H9 (cell line): Measurements from ENCODE around the gene SEL1L. TPM values are rescaled to one million over a fixed set of nuclear protein-coding genes. Genes with fewer than 3 reads are reported as not detected.

Source experiments
- DNase-seq: peaks from one replicate; pipeline ENCODE4 v3.0.0-alpha.2; 2017
- H2AFZ ChIP-seq: one replicate; pipeline ENCODE4 v1.6.1; 2013; ENCODE audit warnings: mild to moderate bottlenecking, low read length, control low read depth, moderate library complexity
- H2AK5ac ChIP-seq: 2 replicates; pipeline ENCODE4 v1.6.1; 2013; ENCODE audit warnings: low read length, control low read depth, mixed read lengths; ENCODE audit not compliant: insufficient read length
- H2BK120ac ChIP-seq: one replicate; pipeline ENCODE4 v1.6.1; 2013; ENCODE audit warnings: low read depth, mild to moderate bottlenecking, low read length, control low read depth, inconsistent platforms; ENCODE audit not compliant: poor library complexity, severe bottlenecking
- H2BK12ac ChIP-seq: 2 replicates; pipeline ENCODE4 v1.6.1; 2013; ENCODE audit warnings: low read length, control low read depth, mixed read lengths, low read depth; ENCODE audit not compliant: insufficient read length
- H2BK15ac ChIP-seq: 2 replicates; pipeline ENCODE4 v1.6.1; 2013; ENCODE audit warnings: low read depth, low read length, control low read depth
- H2BK20ac ChIP-seq: one replicate; pipeline ENCODE4 v1.6.1; 2013; ENCODE audit warnings: low read depth, mild to moderate bottlenecking, low read length, control low read depth, inconsistent platforms; ENCODE audit not compliant: poor library complexity, severe bottlenecking
- H2BK5ac ChIP-seq: 2 replicates; pipeline ENCODE4 v1.6.1; 2013; ENCODE audit warnings: low read length, control low read depth, mixed read lengths; ENCODE audit not compliant: insufficient read length
- H3K14ac ChIP-seq: 2 replicates; pipeline ENCODE4 v1.6.1; 2013; ENCODE audit warnings: low read length, control low read depth; ENCODE audit not compliant: insufficient read depth
- H3K18ac ChIP-seq: 2 replicates; pipeline ENCODE4 v1.6.1; 2013; ENCODE audit warnings: low read depth, mild to moderate bottlenecking, mixed read lengths, low read length, control low read depth; ENCODE audit not compliant: insufficient read length
- H3K23ac ChIP-seq: 2 replicates; pipeline ENCODE4 v1.6.1; 2013; ENCODE audit warnings: low read length, control low read depth, mixed read lengths, low read depth; ENCODE audit not compliant: insufficient read length
- H3K23me2 ChIP-seq: 2 replicates; pipeline ENCODE4 v1.6.1; 2013; ENCODE audit warnings: low read depth, mild to moderate bottlenecking, mixed read lengths, low read length, control low read depth; ENCODE audit not compliant: insufficient read length, poor library complexity, severe bottlenecking
- H3K27ac ChIP-seq: 2 replicates; pipeline ENCODE4 v1.5.1; 2013; ENCODE audit warnings: low read length, control low read depth, mixed read lengths, low read depth; ENCODE audit not compliant: insufficient read length
- H3K27me3 ChIP-seq: 2 replicates; pipeline ENCODE4 v1.6.1; 2013; ENCODE audit warnings: low read length, control low read depth, inconsistent platforms; ENCODE audit not compliant: insufficient read depth
- H3K4ac ChIP-seq: 2 replicates; pipeline ENCODE4 v1.6.1; 2013; ENCODE audit warnings: low read depth, mild to moderate bottlenecking, control low read depth, inconsistent platforms, low read length, moderate library complexity
- H3K4me1 ChIP-seq: 2 replicates; pipeline ENCODE4 v1.6.1; 2013; ENCODE audit warnings: low read length, control low read depth, inconsistent platforms; ENCODE audit not compliant: insufficient read depth
- H3K4me2 ChIP-seq: 2 replicates; pipeline ENCODE4 v1.6.1; 2013; ENCODE audit warnings: low read length, control low read depth, mixed read lengths; ENCODE audit not compliant: insufficient read length, insufficient read depth
- H3K56ac ChIP-seq: 2 replicates; pipeline ENCODE4 v1.6.1; 2013; ENCODE audit warnings: low read depth, mild to moderate bottlenecking, mixed read lengths, low read length, control low read depth; ENCODE audit not compliant: insufficient read length
- H3K79me1 ChIP-seq: 2 replicates; pipeline ENCODE4 v1.6.1; 2013; ENCODE audit warnings: low read depth, mild to moderate bottlenecking, moderate library complexity, low read length, control low read depth, inconsistent platforms; ENCODE audit not compliant: insufficient read depth, poor library complexity, severe bottlenecking
- H3K79me2 ChIP-seq: 2 replicates; pipeline ENCODE4 v1.6.1; 2013; ENCODE audit warnings: low read length, control low read depth, inconsistent platforms; ENCODE audit not compliant: insufficient read depth
- H3K9ac ChIP-seq: 2 replicates; pipeline ENCODE4 v1.6.1; 2013; ENCODE audit warnings: low read length, control low read depth, mixed read lengths; ENCODE audit not compliant: insufficient read length; ENCODE audit errors: extremely low read depth
- H3K9me3 ChIP-seq: one replicate; pipeline ENCODE4 v1.6.1; 2013; ENCODE audit warnings: low read depth, low read length, inconsistent platforms; ENCODE audit not compliant: control insufficient read depth
- H3T11ph ChIP-seq: one replicate; pipeline ENCODE4 v1.6.1; 2013; ENCODE audit warnings: mild to moderate bottlenecking, low read length, control low read depth, inconsistent platforms
- H4K20me1 ChIP-seq: one replicate; pipeline ENCODE4 v1.6.1; 2013; ENCODE audit not compliant: control insufficient read depth, insufficient read length, insufficient read depth
- H4K5ac ChIP-seq: 2 replicates; pipeline ENCODE4 v1.6.1; 2013; ENCODE audit warnings: low read depth, mild to moderate bottlenecking, mixed read lengths, low read length, control low read depth; ENCODE audit not compliant: insufficient read length
- H4K8ac ChIP-seq: replicated peaks from 2 replicates; pipeline ENCODE4 v1.6.1; 2013; ENCODE audit warnings: low read length, control low read depth, mixed read lengths, low read depth; ENCODE audit not compliant: insufficient read length
- H4K91ac ChIP-seq: 2 replicates; pipeline ENCODE4 v1.6.1; 2013; ENCODE audit warnings: low read depth, mild to moderate bottlenecking, moderate library complexity, mixed read lengths, low read length, control low read depth; ENCODE audit not compliant: insufficient read length
- H3K27ac Mint-ChIP-seq, 3 experiments: 2 replicates in 2 of 3; 3 replicates in 1 of 3; pipeline ENCODE4 v1.8.0; 2020 to 2021; ENCODE audit warnings: mixed read lengths in 3 of 3, mild to moderate bottlenecking in 1 of 3, moderate library complexity in 1 of 3
- H3K27me3 Mint-ChIP-seq: 2 replicates; pipeline ENCODE4 v1.8.0; 2021; ENCODE audit warnings: low read depth, mild to moderate bottlenecking, moderate library complexity, mixed read lengths
- H3K36me3 Mint-ChIP-seq, 3 experiments: 2 replicates in 2 of 3; 3 replicates in 1 of 3; pipeline ENCODE4 v1.8.0; 2020 to 2021; ENCODE audit warnings: low read depth in 3 of 3, mixed read lengths in 3 of 3; ENCODE audit not compliant: insufficient read depth in 1 of 3
- H3K4me1 Mint-ChIP-seq, 2 experiments: 2 replicates each; pipeline ENCODE4 v1.8.0; 2020; ENCODE audit warnings: mixed read lengths in 2 of 2
- H3K4me3 Mint-ChIP-seq, 2 experiments: 2 replicates in 1 of 2; 3 replicates in 1 of 2; pipeline ENCODE4 v1.8.0; 2020 to 2021; ENCODE audit warnings: mild to moderate bottlenecking in 2 of 2, mixed read lengths in 2 of 2, moderate library complexity in 1 of 2
- H3K9me3 Mint-ChIP-seq, 2 experiments: 2 replicates in 1 of 2; 3 replicates in 1 of 2; pipeline ENCODE4 v1.8.0; 2020; ENCODE audit warnings: mild to moderate bottlenecking in 2 of 2, mixed read lengths in 2 of 2, moderate library complexity in 1 of 2
- CTCF ChIP-seq: fragments of 200-600 bp; sonication (generic); conservative IDR thresholded peaks from 3 replicates; pipeline ENCODE4 v1.8.0; 2021; ENCODE audit warnings: antibody characterized with exemption, mild to moderate bottlenecking
- WGBS: extraction: QIAGEN DNeasy Blood & Tissue Kit; methylation state at CpG from one replicate; pipeline ENCODE4 v1.1.7; 2013; ENCODE audit warnings: missing lambda C conversion rate, low lambda C conversion rate, mixed read lengths; ENCODE audit not compliant: insufficient read length; ENCODE audit errors: extremely low coverage; 5-methylcytosine and 5-hydroxymethylcytosine counted together
- total RNA-seq: library from RNA; stranded (reverse); gene quantifications from 2 replicates; pipeline ENCODE4 v1.2.1, GENCODE V29; 2021

Gene SEL1L
- total RNA-seq, 1 experiment from 2014 or later = 27.5 TPM

- Histone ChIP-seq H3T11ph (no peak overlapping the region), H3K4me2 (no peak overlapping the region), H4K8ac (no peak overlapping the region), H4K20me1 (no peaks in the 10 kb centered on the region), H2AFZ (no peak overlapping the region), H3K56ac (no peak overlapping the region), H3K14ac (no peak overlapping the region), H3K27ac (no peak overlapping the region), H2BK20ac (no peak overlapping the region), H3K9me3 (no peaks in the 10 kb centered on the region), H2BK12ac (no peak overlapping the region), H3K4me1 (peaks cover 3% of the 10 kb centered on the region; the same call in 1 of the 2 replicates), H2BK120ac (no peak overlapping the region), H4K91ac (no peak overlapping the region), H3K79me1 (no peaks in the 10 kb centered on the region), H4K5ac (no peak overlapping the region), H3K23ac (no peak overlapping the region), H3K18ac (no peak overlapping the region), H3K9ac (no peak overlapping the region), H3K27me3 (no peaks in the 10 kb centered on the region), H3K79me2 (no peaks in the 10 kb centered on the region), H3K23me2 (no peaks in the 10 kb centered on the region), H3K4ac (no peak overlapping the region), H2AK5ac (no peak overlapping the region), H2BK15ac (no peak overlapping the region), H2BK5ac (no peak overlapping the region)
- H3K4me3 Mint-ChIP-seq = no peak overlapping the region
- peaks cover 0 to 17% (median 17%) of the 10 kb centered on the region in 3 experiments; a peak in 6 of 7 replicates for H3K36me3 Mint-ChIP-seq
- no peaks in the 10 kb centered on the region for H3K9me3 Mint-ChIP-seq
- H3K27me3 Mint-ChIP-seq = no peaks in the 10 kb centered on the region
- no peak for TF ChIP-seq CTCF
- WGBS = no CpG with 5 or more reads among the region's 4 CpGs
- peaks cover 13 to 16% of the 10 kb centered on the region in 2 experiments for H3K4me1 Mint-ChIP-seq
- DNase-seq = no peak
- no peak overlapping the region for H3K27ac Mint-ChIP-seq
These were observed 12.3 kb downstream of the SEL1L start for GRCh38 chr14:81521356-81521755.
